CD4-positive, alpha-beta T cell treated with Interleukin-6 for 4 hours (primary cell): ENCODE results near the gene PARM1.

ENCODE experiments used
- DNase-seq: peaks from one replicate; pipeline ENCODE4 v3.0.0-alpha.2; 2020; ENCODE audit warnings: mixed read lengths

Gene PARM1

GRCh38 chr4:75036046-75036830 is 103.3 kb downstream of the PARM1 start:
- no peak for DNase-seq

GRCh38 chr4:75037252-75037651 is 104.3 kb downstream of the PARM1 start:
- DNase-seq: no peak

- no peak for DNase-seq
These were observed 105.5 kb downstream of the PARM1 start for GRCh38 chr4:75038376-75038775.

DNA sequence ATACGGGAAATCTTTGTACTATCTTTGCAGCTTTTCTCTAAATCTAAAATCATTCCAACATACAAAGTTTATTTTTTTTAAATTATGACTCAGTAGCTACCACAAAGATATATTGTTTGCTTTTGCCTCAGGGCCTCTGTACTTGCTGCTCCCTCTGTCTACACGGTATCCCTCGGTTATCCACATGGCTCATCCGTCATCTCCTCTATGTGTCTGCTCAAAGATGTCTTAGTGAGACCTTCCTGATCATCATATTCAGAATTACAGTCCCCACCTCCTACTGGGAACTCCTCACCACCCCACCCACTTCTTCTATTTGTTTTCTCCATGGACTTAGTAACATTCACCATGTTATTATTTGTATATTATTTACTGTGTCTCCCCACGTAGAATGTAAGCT is 107.8 kb downstream of the PARM1 start:
- no peak for DNase-seq

- DNase-seq: no peak
These were observed 109.8 kb downstream of the PARM1 start for GRCh38 chr4:75042601-75043208.

GRCh38 chr4:75046226-75046625 is 113.3 kb downstream of the PARM1 start:
- DNase-seq: no peak

DNA sequence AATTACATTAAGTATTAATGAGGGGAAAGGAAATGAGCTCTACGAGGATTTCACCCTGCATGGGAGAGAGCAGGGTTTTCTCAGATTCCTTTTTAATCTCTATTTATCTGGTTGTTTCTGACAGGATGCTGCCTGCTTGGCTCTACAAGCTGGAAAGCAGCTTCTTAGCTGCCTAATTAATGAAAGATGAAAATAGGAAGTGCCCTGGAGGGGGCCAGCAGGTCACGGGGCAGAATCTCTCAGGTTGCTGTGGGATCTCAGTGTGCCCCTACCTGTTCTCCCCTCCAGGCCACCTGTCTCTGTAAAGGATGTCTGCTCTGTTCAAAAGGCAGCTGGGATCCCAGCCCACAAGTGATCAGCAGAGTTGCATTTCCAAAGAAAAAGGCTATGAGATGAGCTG is 113.7 kb downstream of the PARM1 start:
- no peak for DNase-seq

- DNase-seq: no peak
These were observed 115.4 kb downstream of the PARM1 start for GRCh38 chr4:75048208-75048879.

DNA sequence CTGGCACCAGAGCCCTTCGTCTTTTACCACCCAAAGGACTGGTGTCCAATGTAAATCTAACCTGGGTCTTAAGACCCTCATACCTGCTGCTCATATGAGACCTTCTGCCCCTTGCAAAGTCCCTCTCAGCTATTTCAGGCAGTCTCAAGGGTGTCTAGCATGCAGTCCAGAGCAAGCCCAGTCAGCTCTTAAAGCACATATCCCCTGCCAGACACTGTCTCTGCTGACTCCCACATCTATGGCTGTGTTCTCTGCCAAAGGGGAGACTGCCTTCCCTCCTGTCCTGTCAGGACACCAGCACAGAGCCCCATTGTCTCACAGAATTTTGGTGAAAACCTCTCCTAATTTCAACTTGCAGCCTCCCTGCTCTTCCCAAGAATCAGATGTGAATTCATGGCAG is 118.5 kb downstream of the PARM1 start:
- DNase-seq: no peak

GRCh38 chr4:75053352-75053751 is 120.4 kb downstream of the PARM1 start:
- DNase-seq: no peak

GRCh38 chr4:75054078-75054477 is 121.2 kb downstream of the PARM1 start:
- no peak for DNase-seq

- DNase-seq: no peak
These were observed 123.4 kb downstream of the PARM1 start for GRCh38 chr4:75056277-75056676.

DNA sequence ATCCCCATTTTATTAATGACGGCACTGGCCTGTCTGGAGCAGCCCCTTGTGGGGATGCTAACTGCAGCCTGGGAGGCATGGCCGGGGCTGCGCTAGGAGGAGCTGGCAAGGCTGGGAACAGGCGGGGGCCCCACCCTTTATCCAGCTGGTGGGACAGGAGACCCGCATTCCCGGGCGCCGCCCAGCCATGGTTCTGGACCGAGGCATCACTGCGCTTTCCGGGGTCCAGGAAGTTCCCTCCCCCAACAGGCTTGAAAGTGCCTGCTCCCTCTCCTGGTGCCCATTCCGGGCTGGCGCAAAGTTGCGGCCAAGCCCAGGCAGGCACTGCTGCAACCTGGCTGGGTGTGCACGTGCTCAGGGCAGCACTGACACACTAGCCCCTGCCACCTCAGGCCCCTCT is 124.5 kb downstream of the PARM1 start:
- no peak for DNase-seq

DNA sequence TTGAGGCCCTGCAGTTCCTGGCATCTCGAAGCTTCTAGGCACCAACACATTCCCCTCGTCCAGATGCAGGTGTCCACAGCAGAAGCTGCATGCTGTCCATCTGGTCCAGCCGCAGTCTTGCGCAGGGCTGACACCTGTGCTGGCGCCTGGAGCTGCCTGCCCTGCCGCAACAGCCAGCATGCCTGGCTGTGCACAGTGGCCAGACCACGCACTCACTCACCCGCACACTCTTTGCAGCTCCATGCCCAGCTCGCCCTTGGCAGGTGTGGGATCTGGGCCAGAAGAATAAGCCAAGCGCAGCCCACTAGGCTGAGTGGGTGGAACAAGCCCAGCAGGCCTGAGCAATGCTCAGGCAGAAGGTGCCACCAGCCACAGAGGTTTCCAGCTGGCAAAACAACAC is 125.6 kb downstream of the PARM1 start:
- DNase-seq: no peak

GRCh38 chr4:75063433-75063832 is 130.5 kb downstream of the PARM1 start:
- DNase-seq: no peak

- DNase-seq: no peak
These were observed 133.0 kb downstream of the PARM1 start for GRCh38 chr4:75065909-75066308.

- DNase-seq: no peak
These were observed 136.7 kb downstream of the PARM1 start for GRCh38 chr4:75069493-75070074.

DNA sequence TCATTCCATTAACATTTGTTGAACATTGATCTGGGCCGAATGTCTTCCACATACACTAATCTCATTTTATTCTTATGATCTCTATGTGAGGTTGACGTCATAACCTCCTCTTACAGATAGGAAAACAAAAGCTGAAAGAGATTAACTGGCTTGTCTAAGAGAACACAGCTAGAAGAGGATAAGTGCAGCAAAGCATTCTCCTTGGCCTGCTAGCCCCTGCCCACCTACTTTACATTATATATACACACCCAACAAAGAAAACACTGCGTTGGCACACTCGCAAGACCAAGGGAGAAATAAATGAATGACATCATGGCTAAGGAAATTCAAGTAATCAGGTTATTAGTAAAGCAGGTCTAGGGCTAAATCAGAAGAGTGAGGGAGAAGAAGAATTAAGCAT is 138.4 kb downstream of the PARM1 start:
- DNase-seq: no peak

- DNase-seq: no peak
These were observed 148.0 kb downstream of the PARM1 start for GRCh38 chr4:75080888-75081287.

DNA sequence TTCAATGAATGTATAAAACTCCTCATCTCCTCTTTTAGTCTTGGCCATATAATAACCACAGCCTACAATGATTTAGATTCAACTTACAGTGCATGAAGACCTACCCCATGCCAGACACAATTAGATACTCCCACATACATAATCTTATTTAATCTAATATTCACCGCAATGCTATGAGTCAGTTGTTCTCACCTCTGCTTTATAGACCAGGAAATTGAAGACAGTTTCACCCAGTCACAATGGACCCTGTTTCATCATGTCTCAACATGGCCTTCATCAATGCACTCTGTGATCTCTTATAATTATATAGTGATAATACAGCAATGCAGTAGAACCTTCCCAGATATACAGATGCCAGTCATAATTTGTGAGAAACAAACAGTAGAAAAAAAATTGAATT is 148.6 kb downstream of the PARM1 start:
- no peak for DNase-seq

- DNase-seq: no peak
These were observed 154.5 kb downstream of the PARM1 start for GRCh38 chr4:75087416-75087815.

DNA sequence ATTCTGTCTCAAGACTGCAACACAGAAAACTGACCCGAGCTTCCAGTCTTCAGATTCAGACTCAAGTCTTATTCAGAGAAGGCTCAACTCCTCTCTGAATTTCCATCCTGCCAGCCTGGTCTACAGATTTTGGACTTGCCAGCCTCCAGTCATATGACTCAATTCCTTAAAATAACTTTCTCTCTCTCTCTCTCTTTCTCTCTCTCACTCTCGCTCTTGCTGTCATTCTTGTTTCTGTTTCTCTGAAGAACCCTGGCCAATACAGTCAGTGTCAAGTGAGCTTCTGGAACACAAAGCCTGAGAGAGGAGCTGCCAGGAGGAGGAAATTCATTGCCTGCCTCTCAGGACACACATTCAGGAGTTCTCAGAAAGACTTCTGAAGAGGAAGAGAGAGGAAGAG is 154.9 kb downstream of the PARM1 start:
- no peak for DNase-seq

DNA sequence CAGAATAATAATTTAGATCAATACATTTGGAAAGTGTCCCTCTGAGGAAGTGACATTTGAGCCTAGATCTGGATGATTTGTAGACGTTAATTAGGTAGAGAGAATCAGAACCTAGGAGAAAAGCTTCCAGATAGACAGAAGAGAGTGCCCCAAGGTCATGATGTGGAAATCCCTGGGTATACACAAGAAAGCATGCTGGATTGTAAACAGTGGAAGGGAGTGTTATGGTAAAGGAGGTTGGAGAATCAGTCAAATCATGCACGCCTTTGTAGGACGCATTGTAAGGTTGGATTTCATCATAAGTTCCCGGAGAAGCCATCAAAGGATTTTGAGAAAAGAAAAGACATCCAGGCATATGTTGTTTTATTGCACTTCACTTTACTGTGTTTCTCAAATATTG is 156.3 kb downstream of the PARM1 start:
- no peak for DNase-seq

- no peak for DNase-seq
These were observed 166.4 kb downstream of the PARM1 start for GRCh38 chr4:75099321-75099720.
